AG04449 (cell line): ENCODE data around the gene CD4.
A peak's percentile ranks its signal among the peaks of the same experiment; 100 is the strongest.

Source experiments
- CTCF ChIA-PET: fragments of 350-600 bp; formaldehyde crosslinking; extraction: SDS; loops from one replicate; lab custom pipeline; 2021; ENCODE audit warnings: antibody characterized with exemption; lab: Yijun Ruan, JAX
- POLR2A ChIA-PET: fragments of 400-600, 350-600 bp; formaldehyde crosslinking; extraction: SDS; loops from one replicate; lab custom pipeline; 2020; ENCODE audit warnings: antibody characterized with exemption, inconsistent platforms; lab: Yijun Ruan, JAX
- DNase-seq: peaks from one replicate; pipeline ENCODE4 v3.0.0-alpha.2; 2010; ENCODE audit warnings: low read depth, low spot score
- H3K4me3 ChIP-seq: 2 replicates; pipeline ENCODE4 v1.5.1; 2011; ENCODE audit warnings: low read depth, mild to moderate bottlenecking, control low read depth, low read length
- CTCF ChIP-seq: IDR thresholded peaks from one replicate; pipeline ENCODE4 v1.5.1; 2011; ENCODE audit warnings: mild to moderate bottlenecking, moderate library complexity, low read length, control low read depth, inconsistent platforms; ENCODE audit not compliant: insufficient read depth; ENCODE audit errors: missing control alignments

CD4 gene

GRCh38 chr12:6849427-6849826, 60.1 kb downstream of the CD4 start:
- DNase-seq = no peak
- H3K4me3 ChIP-seq = no peak overlapping the region
- ChIA-PET CTCF (interaction anchor here (2.8 to 18.1 kb wide), 2 partner anchors 19 to 20 kb away, joined by 15 to 316 read pairs; partner anchors contain the start of genes P3H3 and TPI1), POLR2A (interaction anchor here (4.0 to 8.8 kb wide), 2 partner anchors 8 to 20 kb away, joined by 43 to 164 read pairs; partner anchors contain the start of genes GNB3, SPSB2 and TPI1)
- TF ChIP-seq CTCF = no peak

- no peak for TF ChIP-seq CTCF
- no peak for DNase-seq
- CTCF ChIA-PET = interaction anchor here (2.1 to 18.1 kb wide), 3 partner anchors 19 to 96 kb away, joined by 15 to 316 read pairs (median 18); partner anchors contain the start of genes MLF2, P3H3 and TPI1
- POLR2A ChIA-PET = interaction anchor here (4.0 to 8.8 kb wide), 2 partner anchors 9 to 19 kb away, joined by 43 to 164 read pairs; partner anchors contain the start of genes GNB3, SPSB2 and TPI1
- peak overlapping the region; percentile 98 for H3K4me3 ChIP-seq
Measured at GRCh38 chr12:6849976-6850560, 60.7 kb downstream of the CD4 start.

GRCh38 chr12:6850796-6851152, 61.4 kb downstream of the CD4 start:
- no peak for DNase-seq
- no peak for TF ChIP-seq CTCF
- CTCF ChIA-PET = interaction anchor here (1.2 to 18.1 kb wide), 6 partner anchors 9 to 97 kb away, joined by 5 to 316 read pairs (median 30); partner anchors contain the start of genes GNB3, MLF2, P3H3 and PTMS
- POLR2A ChIA-PET = interaction anchor here (0.8 to 8.8 kb wide), 7 partner anchors 10 to 151 kb away, joined by 3 to 164 read pairs (median 19); partner anchors contain the start of genes GNB3, P3H3, PTMS and SPSB2
- peak overlapping the region; percentile 98 for H3K4me3 ChIP-seq

GRCh38 chr12:6851153-6851920, 62.0 kb downstream of the CD4 start, which contains the start of gene CDCA3:
CDCA3 (minus strand) TSS chr12:6851286; CDS start chr12:6850952, 334 bp downstream.
- H3K4me3 ChIP-seq = peak within 1 kb of the TSS; percentile 98
- no peak for TF ChIP-seq CTCF
- CTCF ChIA-PET = interaction anchor here (1.2 to 18.1 kb wide), 7 partner anchors 10 to 98 kb away, joined by 3 to 316 read pairs (median 18); partner anchors contain the start of genes GNB3, MLF2, P3H3 and PTMS
- POLR2A ChIA-PET = interaction anchor here (0.7 to 8.8 kb wide), 11 partner anchors 10 to 312 kb away, joined by 3 to 164 read pairs (median 8); partner anchors contain the start of genes GNB3, MLF2, P3H3 and PTMS
- DNase-seq = peak; percentile 93

GRCh38 chr12:6851921-6852650, 62.8 kb downstream of the CD4 start, which contains the start of gene USP5:
USP5 (plus strand) TSS chr12:6852150; CDS start chr12:6852180, 30 bp downstream.
- no peak for TF ChIP-seq CTCF
- DNase-seq = peak; percentile 97
- POLR2A ChIA-PET = interaction anchor here (1.0 to 8.8 kb wide), 11 partner anchors 11 to 313 kb away, joined by 3 to 164 read pairs (median 8); partner anchors contain the start of genes GNB3, MLF2, P3H3 and PTMS
- CTCF ChIA-PET = interaction anchor here (1.1 to 18.1 kb wide), 9 partner anchors 11 to 168 kb away, joined by 3 to 316 read pairs (median 12); partner anchors contain the start of genes GNB3, MLF2, P3H3 and PTMS
- H3K4me3 ChIP-seq = peak within 1 kb of the TSS; percentile 98
